WTC11 (cell line): Measurements from ENCODE around the gene ADD2. TPM values are rescaled to one million over a fixed set of nuclear protein-coding genes. Genes with fewer than 3 reads are reported as not detected.

Source experiments
- ATAC-seq: fragments of 200-7000 bp; cut with Tn5 transposase; 2 replicates; pipeline ENCODE4 v1.10.0; 2021; ENCODE audit warnings: mild to moderate bottlenecking, moderate library complexity
- CTCF ChIA-PET: fragments of 300-600 bp; sonication (Branson Sonifier 250); formaldehyde crosslinking; loops from one replicate; lab custom pipeline; 2021; ENCODE audit warnings: antibody characterized with exemption; lab: Charles Lee
- POLR2A ChIA-PET: fragments of 350-600 bp; sonication (Branson Sonifier 250); formaldehyde crosslinking; loops from one replicate; lab custom pipeline; 2021; ENCODE audit warnings: antibody characterized with exemption; lab: Charles Lee
- DNase-seq: peaks from one replicate; pipeline ENCODE4 v3.0.0; 2021; ENCODE audit warnings: low spot score
- H3K27ac Mint-ChIP-seq: 2 replicates; pipeline ENCODE4 v1.8.0; 2021; ENCODE audit warnings: mixed read lengths
- H3K27me3 Mint-ChIP-seq: 2 replicates; pipeline ENCODE4 v1.8.0; 2021; ENCODE audit warnings: low read depth, mild to moderate bottlenecking, moderate library complexity, mixed read lengths
- H3K36me3 Mint-ChIP-seq: 2 replicates; pipeline ENCODE4 v1.8.0; 2021; ENCODE audit warnings: mixed read lengths
- H3K4me1 Mint-ChIP-seq: 2 replicates; pipeline ENCODE4 v1.8.0; 2022; ENCODE audit warnings: mixed read lengths
- H3K4me3 Mint-ChIP-seq: 2 replicates; pipeline ENCODE4 v1.8.0; 2021; ENCODE audit warnings: mild to moderate bottlenecking, moderate library complexity, mixed read lengths
- H3K9me3 Mint-ChIP-seq: 2 replicates; pipeline ENCODE4 v1.8.0; 2021; ENCODE audit warnings: mixed read lengths
- CBFB ChIP-seq: sonication (generic); formaldehyde crosslinking; IDR thresholded peaks from 2 replicates; pipeline ENCODE4 v1.8.1; 2022; ENCODE audit warnings: mild to moderate bottlenecking, low read depth, missing genetic modification reagents
- ETV6 ChIP-seq: sonication (generic); formaldehyde crosslinking; IDR thresholded peaks from 2 replicates; pipeline ENCODE4 v1.8.1; 2022; ENCODE audit warnings: mild to moderate bottlenecking, missing genetic modification reagents
- FOXK1 ChIP-seq: sonication (generic); formaldehyde crosslinking; IDR thresholded peaks from 2 replicates; pipeline ENCODE4 v1.8.0; 2022; ENCODE audit warnings: mild to moderate bottlenecking, moderate library complexity, missing genetic modification reagents
- FOXP1 ChIP-seq: sonication (generic); formaldehyde crosslinking; IDR thresholded peaks from 2 replicates; pipeline ENCODE4 v1.8.0; 2022; ENCODE audit warnings: missing genetic modification reagents, mild to moderate bottlenecking, moderate library complexity, borderline replicate concordance
- GRHL2 ChIP-seq: fragments of 250-450 bp; sonication (Bioruptor Pico); IDR thresholded peaks from 2 replicates; pipeline ENCODE4 v1.8.0; 2022; ENCODE audit warnings: mild to moderate bottlenecking, moderate library complexity; ENCODE audit not compliant: insufficient replicate concordance, severe bottlenecking
- HMGA2 ChIP-seq: fragments of 250-450 bp; sonication (Bioruptor Pico); IDR thresholded peaks from 2 replicates; pipeline ENCODE4 v1.4.0; 2021; ENCODE audit warnings: mild to moderate bottlenecking, moderate library complexity
- JAZF1 ChIP-seq: fragments of 250-450 bp; sonication (Bioruptor Pico); IDR thresholded peaks from 2 replicates; pipeline ENCODE4 v1.9.0; 2021; ENCODE audit warnings: moderate library complexity, mild to moderate bottlenecking, inconsistent platforms
- JUN ChIP-seq: sonication (generic); formaldehyde crosslinking; IDR thresholded peaks from 2 replicates; pipeline ENCODE4 v1.8.0; 2023; ENCODE audit warnings: mild to moderate bottlenecking, missing genetic modification reagents
- NFE2L1 ChIP-seq: sonication (generic); formaldehyde crosslinking; IDR thresholded peaks from 2 replicates; pipeline ENCODE4 v1.8.1; 2023; ENCODE audit warnings: missing genetic modification reagents
- NR1H2 ChIP-seq: sonication (generic); formaldehyde crosslinking; IDR thresholded peaks from 2 replicates; pipeline ENCODE4 v1.9.0; 2021; ENCODE audit warnings: mild to moderate bottlenecking, moderate library complexity, missing genetic modification reagents
- NR3C1 ChIP-seq: sonication (generic); formaldehyde crosslinking; conservative IDR thresholded peaks from 2 replicates; pipeline ENCODE4 v1.8.1; 2023; ENCODE audit warnings: low read depth, mild to moderate bottlenecking, missing genetic modification reagents
- SOX15 ChIP-seq: fragments of 250-450 bp; sonication (Bioruptor Pico); IDR thresholded peaks from 2 replicates; pipeline ENCODE4 v1.9.0; 2021; ENCODE audit warnings: mild to moderate bottlenecking
- TEAD1 ChIP-seq: sonication (generic); formaldehyde crosslinking; IDR thresholded peaks from 2 replicates; pipeline ENCODE4 v1.8.0; 2022; ENCODE audit warnings: mild to moderate bottlenecking, missing genetic modification reagents
- ZNF121 ChIP-seq: sonication (generic); formaldehyde crosslinking; IDR thresholded peaks from 2 replicates; pipeline ENCODE4 v1.8.0; 2023; ENCODE audit warnings: missing genetic modification reagents
- ZNF263 ChIP-seq: sonication (generic); formaldehyde crosslinking; IDR thresholded peaks from 2 replicates; pipeline ENCODE4 v1.8.1; 2022; ENCODE audit warnings: low read depth, mild to moderate bottlenecking, moderate library complexity, missing genetic modification reagents
- ZNF423 ChIP-seq: fragments of 250-450 bp; sonication (Bioruptor Pico); IDR thresholded peaks from 2 replicates; pipeline ENCODE4 v2.1.2; 2022; ENCODE audit warnings: mild to moderate bottlenecking, moderate library complexity
- total RNA-seq: library from RNA; stranded (reverse); gene quantifications from 3 replicates; pipeline ENCODE4 v1.2.3, GENCODE V29; 2021
- TF ChIP-seq, protein P1 (sequence below): fragments of 250-450 bp; sonication (Bioruptor Pico); IDR thresholded peaks from 2 replicates; pipeline ENCODE4 v1.8.0; 2021; ENCODE audit warnings: mild to moderate bottlenecking
- TF ChIP-seq, protein P2 (sequence below): sonication (generic); formaldehyde crosslinking; IDR thresholded peaks from 2 replicates; pipeline ENCODE4 v1.8.1; 2023; ENCODE audit warnings: mild to moderate bottlenecking, missing genetic modification reagents
- TF ChIP-seq, protein P3 (sequence below): sonication (generic); formaldehyde crosslinking; IDR thresholded peaks from 2 replicates; pipeline ENCODE4 v1.8.0; 2022; ENCODE audit warnings: mild to moderate bottlenecking, missing genetic modification reagents
- TF ChIP-seq, protein P4 (sequence below): sonication (generic); formaldehyde crosslinking; IDR thresholded peaks from 2 replicates; pipeline ENCODE4 v1.8.0; 2023; ENCODE audit warnings: mild to moderate bottlenecking, missing genetic modification reagents
- TF ChIP-seq, protein P5 (sequence below): sonication (generic); formaldehyde crosslinking; IDR thresholded peaks from 2 replicates; pipeline ENCODE4 v1.8.1; 2023; ENCODE audit warnings: mild to moderate bottlenecking, moderate library complexity, missing genetic modification reagents
- TF ChIP-seq, protein P6 (sequence below): sonication (generic); formaldehyde crosslinking; IDR thresholded peaks from 2 replicates; pipeline ENCODE4 v1.8.0; 2023; ENCODE audit warnings: missing genetic modification reagents, mild to moderate bottlenecking, borderline replicate concordance
- TF ChIP-seq, protein P7 (sequence below): sonication (generic); formaldehyde crosslinking; IDR thresholded peaks from 2 replicates; pipeline ENCODE4 v1.8.1; 2022; ENCODE audit warnings: low read depth, missing genetic modification reagents, borderline replicate concordance

Gene ADD2
- total RNA-seq, 1 experiment from 2014 or later, result 196 TPM

DNA sequence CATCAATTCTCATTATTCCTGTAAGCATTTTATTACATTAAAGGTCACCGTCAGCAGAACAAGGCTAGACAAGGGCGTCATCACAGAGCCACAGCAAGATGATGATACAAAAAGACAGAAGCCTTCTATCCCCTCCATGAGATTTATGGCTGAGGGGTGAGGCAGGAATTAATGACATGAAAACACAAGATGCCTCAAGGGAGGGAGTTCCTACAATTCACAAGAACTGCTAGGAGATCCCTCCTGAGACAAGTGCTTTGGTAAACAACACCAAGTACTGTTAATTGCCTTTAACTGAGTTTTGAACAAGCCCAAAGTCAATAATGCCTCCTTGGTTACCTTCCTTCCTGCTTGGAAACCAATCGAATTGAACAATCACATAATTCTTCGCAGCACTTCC, 14.1 kb downstream of the ADD2 start:
- peaks cover 52% of the 10 kb centered on the region for H3K4me1 Mint-ChIP-seq
- H3K27me3 Mint-ChIP-seq, result no peaks in the 10 kb centered on the region
- DNase-seq (no peak), ATAC-seq (no peak)
- no peak overlapping the region for H3K4me3 Mint-ChIP-seq
- H3K9me3 Mint-ChIP-seq, result no peaks in the 10 kb centered on the region
- H3K27ac Mint-ChIP-seq, result no peak overlapping the region
- ChIA-PET CTCF (interaction anchor here (0.9 to 2.6 kb wide), 2 partner anchors 14 to 36 kb away, joined by 3 to 10 read pairs; partner anchors contain the start of genes ADD2 and FIGLA), POLR2A (no interaction called here)
- TF ChIP-seq, protein P1, sequence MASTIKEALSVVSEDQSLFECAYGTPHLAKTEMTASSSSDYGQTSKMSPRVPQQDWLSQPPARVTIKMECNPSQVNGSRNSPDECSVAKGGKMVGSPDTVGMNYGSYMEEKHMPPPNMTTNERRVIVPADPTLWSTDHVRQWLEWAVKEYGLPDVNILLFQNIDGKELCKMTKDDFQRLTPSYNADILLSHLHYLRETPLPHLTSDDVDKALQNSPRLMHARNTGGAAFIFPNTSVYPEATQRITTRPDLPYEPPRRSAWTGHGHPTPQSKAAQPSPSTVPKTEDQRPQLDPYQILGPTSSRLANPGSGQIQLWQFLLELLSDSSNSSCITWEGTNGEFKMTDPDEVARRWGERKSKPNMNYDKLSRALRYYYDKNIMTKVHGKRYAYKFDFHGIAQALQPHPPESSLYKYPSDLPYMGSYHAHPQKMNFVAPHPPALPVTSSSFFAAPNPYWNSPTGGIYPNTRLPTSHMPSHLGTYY (CRISPR knock-in tag), result no peak
- TF ChIP-seq FOXP1 (CRISPR knock-in tag), result no peak
- TF ChIP-seq, protein P2, sequence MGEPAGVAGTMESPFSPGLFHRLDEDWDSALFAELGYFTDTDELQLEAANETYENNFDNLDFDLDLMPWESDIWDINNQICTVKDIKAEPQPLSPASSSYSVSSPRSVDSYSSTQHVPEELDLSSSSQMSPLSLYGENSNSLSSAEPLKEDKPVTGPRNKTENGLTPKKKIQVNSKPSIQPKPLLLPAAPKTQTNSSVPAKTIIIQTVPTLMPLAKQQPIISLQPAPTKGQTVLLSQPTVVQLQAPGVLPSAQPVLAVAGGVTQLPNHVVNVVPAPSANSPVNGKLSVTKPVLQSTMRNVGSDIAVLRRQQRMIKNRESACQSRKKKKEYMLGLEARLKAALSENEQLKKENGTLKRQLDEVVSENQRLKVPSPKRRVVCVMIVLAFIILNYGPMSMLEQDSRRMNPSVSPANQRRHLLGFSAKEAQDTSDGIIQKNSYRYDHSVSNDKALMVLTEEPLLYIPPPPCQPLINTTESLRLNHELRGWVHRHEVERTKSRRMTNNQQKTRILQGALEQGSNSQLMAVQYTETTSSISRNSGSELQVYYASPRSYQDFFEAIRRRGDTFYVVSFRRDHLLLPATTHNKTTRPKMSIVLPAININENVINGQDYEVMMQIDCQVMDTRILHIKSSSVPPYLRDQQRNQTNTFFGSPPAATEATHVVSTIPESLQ (CRISPR knock-in tag), result no peak
- TF ChIP-seq NFE2L1 (CRISPR knock-in tag), result no peak
- TF ChIP-seq, protein P3, sequence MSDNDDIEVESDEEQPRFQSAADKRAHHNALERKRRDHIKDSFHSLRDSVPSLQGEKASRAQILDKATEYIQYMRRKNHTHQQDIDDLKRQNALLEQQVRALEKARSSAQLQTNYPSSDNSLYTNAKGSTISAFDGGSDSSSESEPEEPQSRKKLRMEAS (CRISPR knock-in tag), result no peak
- no peak for TF ChIP-seq HMGA2
- no peak for TF ChIP-seq SOX15
- no peak for TF ChIP-seq CBFB (CRISPR knock-in tag)
- no peak for TF ChIP-seq JUN
- no peak for TF ChIP-seq NR3C1
- TF ChIP-seq JAZF1 (CRISPR knock-in tag), result no peak
- no peak for TF ChIP-seq TEAD1 (CRISPR knock-in tag)
- TF ChIP-seq, protein P4, sequence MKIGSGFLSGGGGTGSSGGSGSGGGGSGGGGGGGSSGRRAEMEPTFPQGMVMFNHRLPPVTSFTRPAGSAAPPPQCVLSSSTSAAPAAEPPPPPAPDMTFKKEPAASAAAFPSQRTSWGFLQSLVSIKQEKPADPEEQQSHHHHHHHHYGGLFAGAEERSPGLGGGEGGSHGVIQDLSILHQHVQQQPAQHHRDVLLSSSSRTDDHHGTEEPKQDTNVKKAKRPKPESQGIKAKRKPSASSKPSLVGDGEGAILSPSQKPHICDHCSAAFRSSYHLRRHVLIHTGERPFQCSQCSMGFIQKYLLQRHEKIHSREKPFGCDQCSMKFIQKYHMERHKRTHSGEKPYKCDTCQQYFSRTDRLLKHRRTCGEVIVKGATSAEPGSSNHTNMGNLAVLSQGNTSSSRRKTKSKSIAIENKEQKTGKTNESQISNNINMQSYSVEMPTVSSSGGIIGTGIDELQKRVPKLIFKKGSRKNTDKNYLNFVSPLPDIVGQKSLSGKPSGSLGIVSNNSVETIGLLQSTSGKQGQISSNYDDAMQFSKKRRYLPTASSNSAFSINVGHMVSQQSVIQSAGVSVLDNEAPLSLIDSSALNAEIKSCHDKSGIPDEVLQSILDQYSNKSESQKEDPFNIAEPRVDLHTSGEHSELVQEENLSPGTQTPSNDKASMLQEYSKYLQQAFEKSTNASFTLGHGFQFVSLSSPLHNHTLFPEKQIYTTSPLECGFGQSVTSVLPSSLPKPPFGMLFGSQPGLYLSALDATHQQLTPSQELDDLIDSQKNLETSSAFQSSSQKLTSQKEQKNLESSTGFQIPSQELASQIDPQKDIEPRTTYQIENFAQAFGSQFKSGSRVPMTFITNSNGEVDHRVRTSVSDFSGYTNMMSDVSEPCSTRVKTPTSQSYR, result no peak
- no peak for TF ChIP-seq NR1H2 (CRISPR knock-in tag)
- no peak for TF ChIP-seq FOXK1 (CRISPR knock-in tag)
- no peak for TF ChIP-seq ZNF423
- TF ChIP-seq ZNF263, result no peak
- TF ChIP-seq, protein P5, sequence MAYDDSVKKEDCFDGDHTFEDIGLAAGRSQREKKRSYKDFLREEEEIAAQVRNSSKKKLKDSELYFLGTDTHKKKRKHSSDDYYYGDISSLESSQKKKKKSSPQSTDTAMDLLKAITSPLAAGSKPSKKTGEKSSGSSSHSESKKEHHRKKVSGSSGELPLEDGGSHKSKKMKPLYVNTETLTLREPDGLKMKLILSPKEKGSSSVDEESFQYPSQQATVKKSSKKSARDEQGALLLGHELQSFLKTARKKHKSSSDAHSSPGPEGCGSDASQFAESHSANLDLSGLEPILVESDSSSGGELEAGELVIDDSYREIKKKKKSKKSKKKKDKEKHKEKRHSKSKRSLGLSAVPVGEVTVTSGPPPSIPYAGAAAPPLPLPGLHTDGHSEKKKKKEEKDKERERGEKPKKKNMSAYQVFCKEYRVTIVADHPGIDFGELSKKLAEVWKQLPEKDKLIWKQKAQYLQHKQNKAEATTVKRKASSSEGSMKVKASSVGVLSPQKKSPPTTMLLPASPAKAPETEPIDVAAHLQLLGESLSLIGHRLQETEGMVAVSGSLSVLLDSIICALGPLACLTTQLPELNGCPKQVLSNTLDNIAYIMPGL (CRISPR knock-in tag), result no peak
- H3K36me3 Mint-ChIP-seq, result peaks cover 2% of the 10 kb centered on the region

DNA sequence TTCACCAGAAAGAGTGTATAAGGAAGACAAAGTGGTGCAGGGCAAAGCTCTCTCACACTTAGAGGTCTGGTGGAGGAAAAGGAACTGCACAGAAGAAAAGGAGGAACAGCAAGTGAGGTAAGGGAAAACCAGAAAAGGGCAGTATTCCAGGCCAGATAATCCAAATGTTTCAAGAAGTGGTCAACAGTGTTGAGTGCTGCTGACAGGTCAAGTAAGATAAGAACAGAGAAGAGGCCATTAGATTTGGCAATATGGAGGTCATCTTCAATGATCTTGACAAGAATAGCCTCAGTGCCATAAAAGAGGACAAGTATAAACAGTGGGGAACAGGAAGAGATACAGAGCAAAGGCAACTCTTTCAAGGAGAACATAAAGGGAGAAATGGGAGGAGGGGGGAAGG, 15.0 kb downstream of the ADD2 start:
- CTCF ChIA-PET, result interaction anchor here (0.6 to 2.6 kb wide), 4 partner anchors 11 to 47 kb away, joined by 3 to 13 read pairs (median 4); partner anchors contain the start of genes ADD2 and FIGLA
- Mint-ChIP-seq H3K27me3 (no peaks in the 10 kb centered on the region), H3K36me3 (peaks cover 6% of the 10 kb centered on the region), H3K4me3 (no peak overlapping the region), H3K9me3 (no peaks in the 10 kb centered on the region), H3K4me1 (peaks cover 52% of the 10 kb centered on the region), H3K27ac (no peak overlapping the region)
- POLR2A ChIA-PET, result no interaction called here
- ATAC-seq, result no peak
- TF ChIP-seq ETV6 (CRISPR knock-in tag), result no peak
- TF ChIP-seq JAZF1 (CRISPR knock-in tag), result no peak
- TF ChIP-seq, protein P6, sequence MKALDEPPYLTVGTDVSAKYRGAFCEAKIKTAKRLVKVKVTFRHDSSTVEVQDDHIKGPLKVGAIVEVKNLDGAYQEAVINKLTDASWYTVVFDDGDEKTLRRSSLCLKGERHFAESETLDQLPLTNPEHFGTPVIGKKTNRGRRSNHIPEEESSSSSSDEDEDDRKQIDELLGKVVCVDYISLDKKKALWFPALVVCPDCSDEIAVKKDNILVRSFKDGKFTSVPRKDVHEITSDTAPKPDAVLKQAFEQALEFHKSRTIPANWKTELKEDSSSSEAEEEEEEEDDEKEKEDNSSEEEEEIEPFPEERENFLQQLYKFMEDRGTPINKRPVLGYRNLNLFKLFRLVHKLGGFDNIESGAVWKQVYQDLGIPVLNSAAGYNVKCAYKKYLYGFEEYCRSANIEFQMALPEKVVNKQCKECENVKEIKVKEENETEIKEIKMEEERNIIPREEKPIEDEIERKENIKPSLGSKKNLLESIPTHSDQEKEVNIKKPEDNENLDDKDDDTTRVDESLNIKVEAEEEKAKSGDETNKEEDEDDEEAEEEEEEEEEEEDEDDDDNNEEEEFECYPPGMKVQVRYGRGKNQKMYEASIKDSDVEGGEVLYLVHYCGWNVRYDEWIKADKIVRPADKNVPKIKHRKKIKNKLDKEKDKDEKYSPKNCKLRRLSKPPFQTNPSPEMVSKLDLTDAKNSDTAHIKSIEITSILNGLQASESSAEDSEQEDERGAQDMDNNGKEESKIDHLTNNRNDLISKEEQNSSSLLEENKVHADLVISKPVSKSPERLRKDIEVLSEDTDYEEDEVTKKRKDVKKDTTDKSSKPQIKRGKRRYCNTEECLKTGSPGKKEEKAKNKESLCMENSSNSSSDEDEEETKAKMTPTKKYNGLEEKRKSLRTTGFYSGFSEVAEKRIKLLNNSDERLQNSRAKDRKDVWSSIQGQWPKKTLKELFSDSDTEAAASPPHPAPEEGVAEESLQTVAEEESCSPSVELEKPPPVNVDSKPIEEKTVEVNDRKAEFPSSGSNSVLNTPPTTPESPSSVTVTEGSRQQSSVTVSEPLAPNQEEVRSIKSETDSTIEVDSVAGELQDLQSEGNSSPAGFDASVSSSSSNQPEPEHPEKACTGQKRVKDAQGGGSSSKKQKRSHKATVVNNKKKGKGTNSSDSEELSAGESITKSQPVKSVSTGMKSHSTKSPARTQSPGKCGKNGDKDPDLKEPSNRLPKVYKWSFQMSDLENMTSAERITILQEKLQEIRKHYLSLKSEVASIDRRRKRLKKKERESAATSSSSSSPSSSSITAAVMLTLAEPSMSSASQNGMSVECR (CRISPR knock-in tag), result no peak
- TF ChIP-seq ZNF121 (CRISPR knock-in tag), result no peak
- TF ChIP-seq ZNF263, result no peak
- TF ChIP-seq, protein P7, sequence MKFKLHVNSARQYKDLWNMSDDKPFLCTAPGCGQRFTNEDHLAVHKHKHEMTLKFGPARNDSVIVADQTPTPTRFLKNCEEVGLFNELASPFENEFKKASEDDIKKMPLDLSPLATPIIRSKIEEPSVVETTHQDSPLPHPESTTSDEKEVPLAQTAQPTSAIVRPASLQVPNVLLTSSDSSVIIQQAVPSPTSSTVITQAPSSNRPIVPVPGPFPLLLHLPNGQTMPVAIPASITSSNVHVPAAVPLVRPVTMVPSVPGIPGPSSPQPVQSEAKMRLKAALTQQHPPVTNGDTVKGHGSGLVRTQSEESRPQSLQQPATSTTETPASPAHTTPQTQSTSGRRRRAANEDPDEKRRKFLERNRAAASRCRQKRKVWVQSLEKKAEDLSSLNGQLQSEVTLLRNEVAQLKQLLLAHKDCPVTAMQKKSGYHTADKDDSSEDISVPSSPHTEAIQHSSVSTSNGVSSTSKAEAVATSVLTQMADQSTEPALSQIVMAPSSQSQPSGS (CRISPR knock-in tag), result no peak
- TF ChIP-seq GRHL2 (CRISPR knock-in tag), result no peak
- DNase-seq, result no peak
